Measurements from ENCODE around the gene SPECC1L.

SPECC1L gene

DNA sequence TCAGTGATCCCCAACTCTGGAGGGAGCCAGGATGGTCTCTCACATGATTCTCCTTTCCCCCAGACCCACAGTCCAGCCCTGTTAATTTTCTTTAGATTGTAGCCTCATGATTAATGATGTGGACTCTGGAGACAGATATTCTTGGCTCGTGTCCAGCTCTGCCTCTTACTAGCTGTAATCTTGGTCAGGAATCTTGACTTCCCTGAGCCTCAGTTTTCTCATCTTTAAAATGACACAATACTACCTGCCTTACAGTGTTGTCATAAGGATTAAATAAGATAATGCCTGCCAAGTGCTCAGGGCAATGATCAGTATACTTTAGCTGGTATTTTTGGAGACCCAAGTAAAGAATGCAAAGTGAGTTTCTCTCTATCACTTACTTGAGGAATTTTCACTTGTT is 60.0 kb downstream of the SPECC1L start:
- no peak overlapping the region for H3K4me3 ChIP-seq (replicated peaks in 1 of 2; ENCODE audit: low read depth in 2 of 2, low read length in 2 of 2)
- TF ChIP-seq, protein P1, sequence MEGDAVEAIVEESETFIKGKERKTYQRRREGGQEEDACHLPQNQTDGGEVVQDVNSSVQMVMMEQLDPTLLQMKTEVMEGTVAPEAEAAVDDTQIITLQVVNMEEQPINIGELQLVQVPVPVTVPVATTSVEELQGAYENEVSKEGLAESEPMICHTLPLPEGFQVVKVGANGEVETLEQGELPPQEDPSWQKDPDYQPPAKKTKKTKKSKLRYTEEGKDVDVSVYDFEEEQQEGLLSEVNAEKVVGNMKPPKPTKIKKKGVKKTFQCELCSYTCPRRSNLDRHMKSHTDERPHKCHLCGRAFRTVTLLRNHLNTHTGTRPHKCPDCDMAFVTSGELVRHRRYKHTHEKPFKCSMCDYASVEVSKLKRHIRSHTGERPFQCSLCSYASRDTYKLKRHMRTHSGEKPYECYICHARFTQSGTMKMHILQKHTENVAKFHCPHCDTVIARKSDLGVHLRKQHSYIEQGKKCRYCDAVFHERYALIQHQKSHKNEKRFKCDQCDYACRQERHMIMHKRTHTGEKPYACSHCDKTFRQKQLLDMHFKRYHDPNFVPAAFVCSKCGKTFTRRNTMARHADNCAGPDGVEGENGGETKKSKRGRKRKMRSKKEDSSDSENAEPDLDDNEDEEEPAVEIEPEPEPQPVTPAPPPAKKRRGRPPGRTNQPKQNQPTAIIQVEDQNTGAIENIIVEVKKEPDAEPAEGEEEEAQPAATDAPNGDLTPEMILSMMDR (IDR thresholded peaks at IDR 0.05; ENCODE audit: low read depth, low read length) = no peak
- peak; percentile 13 to 18 for DNase-seq (ENCODE audit: low read depth in 2 of 2)

DNA sequence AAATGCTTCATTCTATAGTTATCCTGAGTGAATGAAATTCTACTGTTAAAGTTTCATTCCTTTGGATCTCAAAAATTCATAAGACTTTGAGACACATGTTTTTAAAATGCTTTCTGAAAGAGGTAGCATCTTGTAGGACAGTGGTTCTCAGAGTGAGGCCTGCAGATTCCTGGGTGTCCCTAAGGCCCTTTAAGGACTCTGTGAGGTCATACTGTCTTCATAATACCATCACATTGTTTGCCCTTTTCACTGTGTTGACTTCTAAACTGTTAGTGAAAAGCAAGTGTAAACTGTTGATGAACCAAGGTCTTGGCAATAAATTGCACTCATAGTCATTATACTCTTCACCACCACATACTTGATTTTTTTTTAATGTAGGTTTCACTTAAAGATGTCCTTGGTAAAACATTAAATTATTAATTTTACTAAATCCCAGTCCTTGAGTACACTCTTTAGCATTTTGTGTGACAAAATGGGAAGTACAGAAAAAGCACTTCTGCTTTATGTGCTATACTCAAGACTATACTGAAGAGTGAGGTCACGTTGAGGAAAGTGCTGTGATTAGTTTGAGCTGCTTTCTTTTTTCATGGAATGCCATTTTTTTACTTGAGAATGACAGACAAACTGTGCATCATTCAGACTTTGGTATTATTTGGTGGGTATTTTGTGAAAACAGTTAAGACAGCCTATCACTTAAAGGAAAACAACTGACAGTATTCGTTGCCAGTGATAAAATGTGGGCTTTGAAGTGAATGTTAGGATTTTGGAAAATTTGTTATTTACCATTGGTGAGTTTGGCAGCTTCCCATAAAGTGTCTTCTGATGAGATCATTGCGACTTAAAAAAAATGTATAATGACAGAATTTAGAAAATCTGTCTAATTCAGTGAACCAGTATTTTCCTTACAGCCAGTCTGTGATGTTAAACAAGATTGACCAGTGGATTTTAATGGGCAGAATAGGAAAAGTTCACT is 61.1 kb downstream of the SPECC1L start:
- TF ChIP-seq, protein P1 (IDR thresholded peaks at IDR 0.05; ENCODE audit: low read depth, low read length) = no peak
- DNase-seq (ENCODE audit: low read depth in 2 of 2) = peak in 1 of 2 donors; percentile 40
- no peak overlapping the region for H3K4me3 ChIP-seq (replicated peaks in 1 of 2; ENCODE audit: low read depth in 2 of 2, low read length in 2 of 2)

DNA sequence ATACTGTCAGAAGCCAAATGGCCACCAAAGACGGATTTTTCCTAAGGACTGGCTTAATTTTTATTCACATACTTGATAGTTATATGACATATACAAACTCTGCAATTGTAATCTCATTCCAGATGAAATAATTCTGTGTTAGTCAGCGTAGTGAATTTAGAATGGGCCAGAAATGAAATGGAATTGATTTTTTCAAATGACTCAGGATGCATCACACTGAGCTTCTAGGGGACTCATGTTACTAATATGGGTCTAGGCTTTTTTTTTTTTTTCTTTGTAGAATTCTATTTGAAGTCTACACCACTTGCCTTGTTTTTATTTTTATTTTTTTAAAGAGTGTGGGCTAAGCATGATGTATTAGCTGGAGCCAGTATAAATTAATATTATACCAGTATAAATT is 62.7 kb downstream of the SPECC1L start:
- H3K4me3 ChIP-seq (replicated peaks in 1 of 2; ENCODE audit: low read depth in 2 of 2, low read length in 2 of 2) = no peak overlapping the region
- TF ChIP-seq, protein P1 (IDR thresholded peaks at IDR 0.05; ENCODE audit: low read depth, low read length) = no peak
- DNase-seq (ENCODE audit: low read depth in 2 of 2) = peak; percentile 12 to 89

DNA sequence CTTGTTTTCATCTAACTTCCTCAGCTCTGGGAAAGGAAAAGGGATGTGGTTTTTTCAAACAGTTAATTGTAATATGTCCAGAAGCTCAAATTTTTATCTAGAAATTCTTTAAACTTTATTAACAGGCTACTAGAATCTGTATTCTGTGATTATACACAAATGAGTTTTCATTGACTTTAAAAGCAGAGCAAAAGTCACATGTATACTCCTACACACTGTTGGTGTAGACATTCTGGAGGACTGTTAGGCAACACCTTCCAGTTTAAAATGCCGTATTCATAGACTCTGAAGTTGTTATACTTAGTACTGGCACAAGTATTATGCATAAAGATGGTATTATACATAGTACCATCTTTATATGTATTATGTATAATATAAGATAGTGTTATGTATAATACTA is 64.9 kb downstream of the SPECC1L start:
- no peak overlapping the region for H3K4me3 ChIP-seq (replicated peaks in 1 of 2; ENCODE audit: low read depth in 2 of 2, low read length in 2 of 2)
- TF ChIP-seq, protein P1 (IDR thresholded peaks at IDR 0.05; ENCODE audit: low read depth, low read length) = no peak
- DNase-seq (ENCODE audit: low read depth in 2 of 2) = no peak

DNA sequence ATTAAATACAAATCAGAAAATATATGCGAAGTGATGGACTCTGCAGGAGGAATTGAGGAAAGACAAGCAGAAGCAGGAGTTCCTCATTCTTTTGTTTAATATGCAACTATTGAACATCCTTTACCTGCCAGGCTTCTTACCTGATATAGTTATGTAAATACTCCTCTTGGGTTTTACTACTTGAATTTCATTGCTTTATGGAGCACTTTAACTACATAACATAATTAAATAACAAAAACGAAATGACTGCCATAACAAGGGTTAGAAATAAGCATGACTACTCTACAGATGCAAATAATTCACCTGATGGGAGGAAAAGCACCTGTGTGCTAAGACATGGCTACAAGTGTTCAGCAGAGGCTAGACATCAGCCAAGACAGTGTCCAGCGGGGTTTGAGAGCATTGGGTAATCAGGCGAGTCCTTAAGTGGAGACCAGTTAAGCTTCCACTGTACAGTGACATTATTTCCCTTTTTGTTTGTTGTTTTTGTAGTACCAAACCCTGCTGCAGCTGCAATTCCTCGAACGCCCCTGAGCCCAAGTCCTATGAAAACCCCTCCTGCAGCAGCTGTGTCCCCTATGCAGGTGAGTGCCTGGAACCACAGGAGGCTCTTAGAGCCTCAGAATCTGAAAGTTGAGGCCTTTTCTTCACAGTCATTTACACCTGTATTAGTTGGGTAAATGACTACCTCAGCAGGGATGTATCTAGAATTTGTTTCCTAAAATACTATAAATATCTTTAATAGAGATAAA is 67.4 kb downstream of the SPECC1L start:
- TF ChIP-seq, protein P1 (IDR thresholded peaks at IDR 0.05; ENCODE audit: low read depth, low read length) = no peak
- H3K4me3 ChIP-seq (replicated peaks in 1 of 2; ENCODE audit: low read depth in 2 of 2, low read length in 2 of 2) = no peak overlapping the region
- DNase-seq (ENCODE audit: low read depth in 2 of 2) = no peak

DNA sequence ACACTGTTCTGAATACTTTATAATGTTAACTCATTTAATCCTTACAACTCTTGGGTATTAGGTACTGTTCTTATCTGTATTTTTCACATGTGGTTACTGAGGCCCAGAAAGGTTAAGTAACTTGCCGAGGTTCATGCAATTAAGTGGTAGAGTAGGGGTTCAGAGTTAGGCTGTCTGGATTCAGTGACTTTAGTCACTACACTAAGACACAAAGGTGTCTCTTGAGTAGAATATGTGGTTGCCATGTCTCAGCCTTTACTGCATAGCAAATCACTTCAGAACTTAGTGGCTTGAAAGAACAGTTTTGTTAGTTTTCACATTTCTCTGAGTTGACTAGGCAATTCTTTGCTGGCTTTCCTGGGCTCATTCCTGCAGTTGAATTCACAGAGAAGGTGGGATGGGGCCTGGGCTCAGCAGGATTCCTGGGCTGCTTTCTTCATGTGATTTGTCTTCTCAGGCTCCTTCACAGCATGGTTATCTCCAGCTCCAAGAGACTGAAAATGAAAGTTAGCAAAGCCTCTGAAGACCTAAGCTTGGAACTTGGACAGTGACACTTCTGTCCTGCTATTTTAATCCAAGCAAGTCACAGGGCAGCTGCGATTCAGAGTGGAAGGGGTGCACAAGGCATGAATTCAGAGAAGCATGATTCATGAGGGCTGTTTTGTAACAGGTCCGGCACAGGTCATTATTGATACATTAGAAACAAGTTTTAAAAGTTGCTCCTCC is 68.3 kb downstream of the SPECC1L start:
- DNase-seq (ENCODE audit: low read depth in 2 of 2) = peak in 1 of 2 donors; percentile 43
- TF ChIP-seq, protein P1 (IDR thresholded peaks at IDR 0.05; ENCODE audit: low read depth, low read length) = no peak
- H3K4me3 ChIP-seq (replicated peaks in 1 of 2; ENCODE audit: low read depth in 2 of 2, low read length in 2 of 2) = no peak overlapping the region

Data from cardiac fibroblast (primary cell).